ENCODE data around the gene DPM3. TPM values are rescaled to one million over a fixed set of nuclear protein-coding genes. Genes with fewer than 3 reads are reported as not detected.

The DPM3 gene
- total and polyA plus RNA-seq, 2 of the 13 experiments (the other 11 are each of a cell fraction or from before 2014, with no cell fraction given), result 23.2 to 53.4 TPM

DNA sequence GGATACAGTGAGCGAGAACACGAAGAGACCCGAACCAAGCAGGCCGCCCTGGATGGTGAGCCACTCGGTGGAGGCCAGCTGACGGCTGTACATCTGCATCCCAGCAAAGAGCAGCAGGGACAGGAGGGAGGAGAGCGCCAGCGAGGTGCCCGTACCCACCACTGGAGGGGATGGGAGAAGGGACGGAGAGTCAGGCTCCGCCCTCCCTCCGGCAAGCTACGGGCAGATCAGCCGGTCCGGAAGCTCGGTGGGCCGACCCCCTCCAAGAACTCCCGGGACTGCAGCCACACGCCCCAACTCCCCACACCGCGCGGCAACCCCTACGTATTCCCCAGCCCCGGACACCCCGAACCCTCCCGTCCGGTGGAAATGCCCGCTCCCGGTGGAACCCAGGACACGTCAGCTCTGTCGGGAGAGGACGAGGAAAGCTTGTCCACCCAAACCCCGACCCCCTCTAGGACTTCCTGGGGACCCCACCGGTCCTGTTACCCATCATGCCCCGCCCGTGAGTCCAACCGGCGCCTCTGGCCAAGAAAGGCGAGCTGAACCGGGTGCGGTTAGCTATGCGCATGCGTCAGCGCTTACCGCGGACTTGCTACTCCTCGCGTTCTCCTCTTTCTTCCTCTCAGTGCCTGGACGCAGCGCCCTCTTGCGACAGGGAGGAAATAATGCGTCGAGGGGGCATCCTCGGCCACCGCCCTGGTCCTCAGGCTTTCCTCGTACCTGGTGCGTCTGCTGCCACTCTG, 32.6 kb upstream of the DPM3 start, which contains the start of gene KRTCAP2 (continued):
- TF ChIP-seq, protein P1, sequence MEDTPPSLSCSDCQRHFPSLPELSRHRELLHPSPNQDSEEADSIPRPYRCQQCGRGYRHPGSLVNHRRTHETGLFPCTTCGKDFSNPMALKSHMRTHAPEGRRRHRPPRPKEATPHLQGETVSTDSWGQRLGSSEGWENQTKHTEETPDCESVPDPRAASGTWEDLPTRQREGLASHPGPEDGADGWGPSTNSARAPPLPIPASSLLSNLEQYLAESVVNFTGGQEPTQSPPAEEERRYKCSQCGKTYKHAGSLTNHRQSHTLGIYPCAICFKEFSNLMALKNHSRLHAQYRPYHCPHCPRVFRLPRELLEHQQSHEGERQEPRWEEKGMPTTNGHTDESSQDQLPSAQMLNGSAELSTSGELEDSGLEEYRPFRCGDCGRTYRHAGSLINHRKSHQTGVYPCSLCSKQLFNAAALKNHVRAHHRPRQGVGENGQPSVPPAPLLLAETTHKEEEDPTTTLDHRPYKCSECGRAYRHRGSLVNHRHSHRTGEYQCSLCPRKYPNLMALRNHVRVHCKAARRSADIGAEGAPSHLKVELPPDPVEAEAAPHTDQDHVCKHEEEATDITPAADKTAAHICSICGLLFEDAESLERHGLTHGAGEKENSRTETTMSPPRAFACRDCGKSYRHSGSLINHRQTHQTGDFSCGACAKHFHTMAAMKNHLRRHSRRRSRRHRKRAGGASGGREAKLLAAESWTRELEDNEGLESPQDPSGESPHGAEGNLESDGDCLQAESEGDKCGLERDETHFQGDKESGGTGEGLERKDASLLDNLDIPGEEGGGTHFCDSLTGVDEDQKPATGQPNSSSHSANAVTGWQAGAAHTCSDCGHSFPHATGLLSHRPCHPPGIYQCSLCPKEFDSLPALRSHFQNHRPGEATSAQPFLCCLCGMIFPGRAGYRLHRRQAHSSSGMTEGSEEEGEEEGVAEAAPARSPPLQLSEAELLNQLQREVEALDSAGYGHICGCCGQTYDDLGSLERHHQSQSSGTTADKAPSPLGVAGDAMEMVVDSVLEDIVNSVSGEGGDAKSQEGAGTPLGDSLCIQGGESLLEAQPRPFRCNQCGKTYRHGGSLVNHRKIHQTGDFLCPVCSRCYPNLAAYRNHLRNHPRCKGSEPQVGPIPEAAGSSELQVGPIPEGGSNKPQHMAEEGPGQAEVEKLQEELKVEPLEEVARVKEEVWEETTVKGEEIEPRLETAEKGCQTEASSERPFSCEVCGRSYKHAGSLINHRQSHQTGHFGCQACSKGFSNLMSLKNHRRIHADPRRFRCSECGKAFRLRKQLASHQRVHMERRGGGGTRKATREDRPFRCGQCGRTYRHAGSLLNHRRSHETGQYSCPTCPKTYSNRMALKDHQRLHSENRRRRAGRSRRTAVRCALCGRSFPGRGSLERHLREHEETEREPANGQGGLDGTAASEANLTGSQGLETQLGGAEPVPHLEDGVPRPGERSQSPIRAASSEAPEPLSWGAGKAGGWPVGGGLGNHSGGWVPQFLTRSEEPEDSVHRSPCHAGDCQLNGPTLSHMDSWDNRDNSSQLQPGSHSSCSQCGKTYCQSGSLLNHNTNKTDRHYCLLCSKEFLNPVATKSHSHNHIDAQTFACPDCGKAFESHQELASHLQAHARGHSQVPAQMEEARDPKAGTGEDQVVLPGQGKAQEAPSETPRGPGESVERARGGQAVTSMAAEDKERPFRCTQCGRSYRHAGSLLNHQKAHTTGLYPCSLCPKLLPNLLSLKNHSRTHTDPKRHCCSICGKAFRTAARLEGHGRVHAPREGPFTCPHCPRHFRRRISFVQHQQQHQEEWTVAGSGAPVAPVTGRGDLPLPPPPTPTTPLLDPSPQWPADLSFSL (CRISPR knock-in tag; IDR thresholded peaks at IDR 0.05), result peak; percentile 27; the same call in 1 of the 2 replicates
- TF ChIP-seq ZNF30 (CRISPR knock-in tag; IDR thresholded peaks at IDR 0.05), result no peak
- no peak; the same call in 1 of the 2 replicates for TF ChIP-seq SIX4 (CRISPR knock-in tag; IDR thresholded peaks at IDR 0.05)
- TF ChIP-seq ZFAT (CRISPR knock-in tag; conservative IDR thresholded peaks at IDR 0.05), result no peak
- peak; percentile 78 for TF ChIP-seq PHF8 (CRISPR knock-in tag; IDR thresholded peaks at IDR 0.05)
- TF ChIP-seq CBX5 (CRISPR knock-in tag; IDR thresholded peaks at IDR 0.05; ENCODE audit: borderline replicate concordance), result peak; percentile 74; the same call in 1 of the 2 replicates
- TF ChIP-seq, protein P2, sequence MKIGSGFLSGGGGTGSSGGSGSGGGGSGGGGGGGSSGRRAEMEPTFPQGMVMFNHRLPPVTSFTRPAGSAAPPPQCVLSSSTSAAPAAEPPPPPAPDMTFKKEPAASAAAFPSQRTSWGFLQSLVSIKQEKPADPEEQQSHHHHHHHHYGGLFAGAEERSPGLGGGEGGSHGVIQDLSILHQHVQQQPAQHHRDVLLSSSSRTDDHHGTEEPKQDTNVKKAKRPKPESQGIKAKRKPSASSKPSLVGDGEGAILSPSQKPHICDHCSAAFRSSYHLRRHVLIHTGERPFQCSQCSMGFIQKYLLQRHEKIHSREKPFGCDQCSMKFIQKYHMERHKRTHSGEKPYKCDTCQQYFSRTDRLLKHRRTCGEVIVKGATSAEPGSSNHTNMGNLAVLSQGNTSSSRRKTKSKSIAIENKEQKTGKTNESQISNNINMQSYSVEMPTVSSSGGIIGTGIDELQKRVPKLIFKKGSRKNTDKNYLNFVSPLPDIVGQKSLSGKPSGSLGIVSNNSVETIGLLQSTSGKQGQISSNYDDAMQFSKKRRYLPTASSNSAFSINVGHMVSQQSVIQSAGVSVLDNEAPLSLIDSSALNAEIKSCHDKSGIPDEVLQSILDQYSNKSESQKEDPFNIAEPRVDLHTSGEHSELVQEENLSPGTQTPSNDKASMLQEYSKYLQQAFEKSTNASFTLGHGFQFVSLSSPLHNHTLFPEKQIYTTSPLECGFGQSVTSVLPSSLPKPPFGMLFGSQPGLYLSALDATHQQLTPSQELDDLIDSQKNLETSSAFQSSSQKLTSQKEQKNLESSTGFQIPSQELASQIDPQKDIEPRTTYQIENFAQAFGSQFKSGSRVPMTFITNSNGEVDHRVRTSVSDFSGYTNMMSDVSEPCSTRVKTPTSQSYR (CRISPR knock-in tag; IDR thresholded peaks at IDR 0.05; ENCODE audit: borderline replicate concordance), result no peak
- no peak for TF ChIP-seq SP1 (IDR thresholded peaks at IDR 0.05)
- TF ChIP-seq SP1 (CRISPR knock-in tag; IDR thresholded peaks at IDR 0.05), result peak; percentile 44
- TF ChIP-seq SOX6 (IDR thresholded peaks at IDR 0.05), result no peak
- TF ChIP-seq SOX6 (CRISPR knock-in tag; IDR thresholded peaks at IDR 0.05), result peak; percentile 58; the same call in 1 of the 2 replicates
- TF ChIP-seq NCOR1 (IDR thresholded peaks at IDR 0.05; ENCODE audit: borderline replicate concordance, low read length), result no peak
- TF ChIP-seq ZNF317 (CRISPR knock-in tag; IDR thresholded peaks at IDR 0.05), result peak; percentile 17; the same call in 1 of the 2 replicates
- TF ChIP-seq, protein P3, sequence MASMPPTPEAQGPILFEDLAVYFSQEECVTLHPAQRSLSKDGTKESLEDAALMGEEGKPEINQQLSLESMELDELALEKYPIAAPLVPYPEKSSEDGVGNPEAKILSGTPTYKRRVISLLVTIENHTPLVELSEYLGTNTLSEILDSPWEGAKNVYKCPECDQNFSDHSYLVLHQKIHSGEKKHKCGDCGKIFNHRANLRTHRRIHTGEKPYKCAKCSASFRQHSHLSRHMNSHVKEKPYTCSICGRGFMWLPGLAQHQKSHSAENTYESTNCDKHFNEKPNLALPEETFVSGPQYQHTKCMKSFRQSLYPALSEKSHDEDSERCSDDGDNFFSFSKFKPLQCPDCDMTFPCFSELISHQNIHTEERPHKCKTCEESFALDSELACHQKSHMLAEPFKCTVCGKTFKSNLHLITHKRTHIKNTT (CRISPR knock-in tag; IDR thresholded peaks at IDR 0.05), result no peak
- TF ChIP-seq PAX8 (CRISPR knock-in tag; IDR thresholded peaks at IDR 0.05; ENCODE audit: borderline replicate concordance), result no peak
- TF ChIP-seq U2AF2 (IDR thresholded peaks at IDR 0.05; ENCODE audit: low read depth, low read length), result no peak
- no peak; the same call in 1 of the 2 replicates for TF ChIP-seq KLF6 (CRISPR knock-in tag; IDR thresholded peaks at IDR 0.05)
- TF ChIP-seq AKAP8 (CRISPR knock-in tag; IDR thresholded peaks at IDR 0.05), result peak; percentile 95
- TF ChIP-seq ARNTL (CRISPR knock-in tag; IDR thresholded peaks at IDR 0.05), result no peak
- TF ChIP-seq XRCC5 (optimal IDR thresholded peaks at IDR 0.05; ENCODE audit: low read length), result peak; percentile 97
- peak; percentile 78; the same call in 1 of the 2 replicates for TF ChIP-seq REPIN1 (CRISPR knock-in tag; IDR thresholded peaks at IDR 0.05; ENCODE audit: borderline replicate concordance, low read depth)
